GM12875 (cell line): ENCODE measurements around the gene RPS10.

Experiments used
- H3K4me3 ChIP-seq: one replicate; pipeline ENCODE4 v1.5.1; 2011; ENCODE audit warnings: low read depth, low read length, control low read depth
- TF ChIP-seq, protein P1 (sequence below): IDR thresholded peaks from 2 replicates; pipeline ENCODE4 v1.5.1; 2011; ENCODE audit warnings: low read depth, mild to moderate bottlenecking, control low read depth, inconsistent platforms, low read length, moderate library complexity, borderline replicate concordance; ENCODE audit not compliant: insufficient read depth

RPS10 gene

GRCh38 chr6:34386316-34387137 is 39.3 kb downstream of the RPS10 start:
- H3K4me3 ChIP-seq = no peak overlapping the region
- TF ChIP-seq, protein P1, sequence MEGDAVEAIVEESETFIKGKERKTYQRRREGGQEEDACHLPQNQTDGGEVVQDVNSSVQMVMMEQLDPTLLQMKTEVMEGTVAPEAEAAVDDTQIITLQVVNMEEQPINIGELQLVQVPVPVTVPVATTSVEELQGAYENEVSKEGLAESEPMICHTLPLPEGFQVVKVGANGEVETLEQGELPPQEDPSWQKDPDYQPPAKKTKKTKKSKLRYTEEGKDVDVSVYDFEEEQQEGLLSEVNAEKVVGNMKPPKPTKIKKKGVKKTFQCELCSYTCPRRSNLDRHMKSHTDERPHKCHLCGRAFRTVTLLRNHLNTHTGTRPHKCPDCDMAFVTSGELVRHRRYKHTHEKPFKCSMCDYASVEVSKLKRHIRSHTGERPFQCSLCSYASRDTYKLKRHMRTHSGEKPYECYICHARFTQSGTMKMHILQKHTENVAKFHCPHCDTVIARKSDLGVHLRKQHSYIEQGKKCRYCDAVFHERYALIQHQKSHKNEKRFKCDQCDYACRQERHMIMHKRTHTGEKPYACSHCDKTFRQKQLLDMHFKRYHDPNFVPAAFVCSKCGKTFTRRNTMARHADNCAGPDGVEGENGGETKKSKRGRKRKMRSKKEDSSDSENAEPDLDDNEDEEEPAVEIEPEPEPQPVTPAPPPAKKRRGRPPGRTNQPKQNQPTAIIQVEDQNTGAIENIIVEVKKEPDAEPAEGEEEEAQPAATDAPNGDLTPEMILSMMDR = no peak

GRCh38 chr6:34385793-34386195 is 40.1 kb downstream of the RPS10 start:
- TF ChIP-seq, protein P1 = no peak

DNA sequence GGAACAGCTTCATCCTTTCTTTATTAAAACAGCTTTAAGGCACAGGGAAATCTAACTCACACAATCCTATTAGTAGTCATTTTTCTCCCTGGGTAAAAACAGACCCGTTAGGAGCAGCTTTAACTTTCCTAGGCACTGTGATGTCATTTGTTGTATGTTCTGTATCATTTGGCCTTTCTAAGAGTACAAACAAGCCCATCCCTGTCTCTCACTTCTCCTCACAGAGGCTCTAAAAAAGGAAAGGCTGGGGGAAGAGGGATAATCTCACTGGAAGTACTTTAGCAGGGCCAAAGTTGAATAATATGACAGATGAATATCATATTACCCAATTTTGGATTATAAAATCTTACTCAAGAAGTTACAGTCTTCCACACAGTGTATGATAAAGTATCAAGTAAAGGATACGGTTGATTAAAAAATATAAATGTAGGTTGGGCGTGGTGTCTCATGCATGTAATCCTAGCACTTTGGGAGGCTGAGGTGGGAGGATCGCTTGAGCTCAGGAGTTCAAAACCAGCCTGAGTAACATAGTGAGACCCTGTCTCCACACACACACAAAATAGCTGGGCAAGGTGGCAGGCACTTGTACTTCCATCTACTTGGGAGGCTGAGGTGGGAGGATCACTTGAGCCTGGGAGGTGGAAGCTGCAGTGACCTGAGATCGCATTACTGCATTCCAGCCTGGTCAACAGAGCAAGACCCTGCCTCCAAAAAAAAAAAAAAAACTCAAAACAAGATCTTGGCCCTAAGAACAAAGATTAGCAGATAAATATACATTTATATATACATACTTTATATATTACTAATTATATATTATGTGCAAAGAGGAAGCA is 41.3 kb downstream of the RPS10 start:
- TF ChIP-seq, protein P1 = no peak
- no peak overlapping the region for H3K4me3 ChIP-seq

More at GRCh38 chr6:34385793-34386195, 40.1 kb downstream of the RPS10 start:
- H3K4me3 ChIP-seq = no peak overlapping the region

- TF ChIP-seq, protein P1 = no peak
- H3K4me3 ChIP-seq = no peak overlapping the region
Measured at GRCh38 chr6:34383656-34384320, 42.1 kb downstream of the RPS10 start.

GRCh38 chr6:34383161-34383631 is 42.7 kb downstream of the RPS10 start:
- TF ChIP-seq, protein P1 = no peak
- no peak overlapping the region for H3K4me3 ChIP-seq

- TF ChIP-seq, protein P1 = no peak
- no peak overlapping the region for H3K4me3 ChIP-seq
Measured at GRCh38 chr6:34381081-34381480, 44.8 kb downstream of the RPS10 start.
